HepG2 (cell line): ENCODE data around the gene POLR1H. TPM values are rescaled to one million over a fixed set of nuclear protein-coding genes. Genes with fewer than 3 reads are reported as not detected.

Experiments
- ATF7 ChIP-seq, 2 experiments: fragments of 450-650 bp in 1 of 2; sonication (generic) in 1 of 2; formaldehyde crosslinking in 1 of 2; IDR thresholded peaks; 2 replicates each; pipeline versions ENCODE4 v1.4.0 to v1.6.1; 2016 to 2020; ENCODE audit warnings: antibody characterized with exemption in 1 of 2, mild to moderate bottlenecking in 1 of 2, missing genetic modification reagents in 1 of 2
- BRF2 ChIP-seq: sonication (generic); formaldehyde crosslinking; IDR thresholded peaks from 2 replicates; pipeline ENCODE4 v1.8.1; 2022; ENCODE audit warnings: mild to moderate bottlenecking, missing genetic modification reagents
- CCDC6 ChIP-seq: sonication (generic); formaldehyde crosslinking; IDR thresholded peaks from 2 replicates; pipeline ENCODE4 v1.8.1; 2022; ENCODE audit warnings: mild to moderate bottlenecking, missing genetic modification reagents, moderate library complexity
- JDP2 ChIP-seq: sonication (generic); formaldehyde crosslinking; IDR thresholded peaks from 2 replicates; pipeline ENCODE4 v1.8.1; 2022; ENCODE audit warnings: missing genetic modification reagents, borderline replicate concordance
- JUND ChIP-seq: sonication (generic); formaldehyde crosslinking; IDR thresholded peaks from 2 replicates; pipeline ENCODE4 v1.8.0; 2022; ENCODE audit warnings: mild to moderate bottlenecking, missing genetic modification reagents
- MEF2D ChIP-seq: sonication (generic); formaldehyde crosslinking; IDR thresholded peaks from 2 replicates; pipeline ENCODE4 v1.5.1; 2020; ENCODE audit warnings: mild to moderate bottlenecking, missing genetic modification reagents
- MEIS2 ChIP-seq: sonication (generic); formaldehyde crosslinking; IDR thresholded peaks from 2 replicates; pipeline ENCODE4 v1.9.0; 2021; ENCODE audit warnings: mild to moderate bottlenecking, missing genetic modification reagents
- NCOA1 ChIP-seq: sonication (generic); formaldehyde crosslinking; IDR thresholded peaks from 2 replicates; pipeline ENCODE4 v1.9.0; 2021; ENCODE audit warnings: missing genetic modification reagents
- NFE2L1 ChIP-seq: sonication (generic); formaldehyde crosslinking; IDR thresholded peaks from 2 replicates; pipeline ENCODE4 v1.4.0; 2020; ENCODE audit warnings: missing genetic modification reagents, mild to moderate bottlenecking, borderline replicate concordance
- SALL2 ChIP-seq: sonication (generic); formaldehyde crosslinking; IDR thresholded peaks from 2 replicates; pipeline ENCODE4 v1.8.1; 2023; ENCODE audit warnings: mild to moderate bottlenecking, missing genetic modification reagents, inconsistent platforms
- SETDB1 ChIP-seq: sonication (generic); formaldehyde crosslinking; IDR thresholded peaks from 2 replicates; pipeline ENCODE4 v1.5.1; 2020; ENCODE audit warnings: missing genetic modification reagents, mild to moderate bottlenecking, borderline replicate concordance
- SMC3 ChIP-seq: IDR thresholded peaks from 2 replicates; pipeline ENCODE4 v1.6.1; 2011; ENCODE audit warnings: low read length, improper control_type of control experiment
- SNAI1 ChIP-seq: sonication (generic); formaldehyde crosslinking; IDR thresholded peaks from 2 replicates; pipeline ENCODE4 v1.5.0; 2020; ENCODE audit warnings: mild to moderate bottlenecking, missing genetic modification reagents, borderline replicate concordance
- SNAPC2 ChIP-seq: sonication (generic); formaldehyde crosslinking; IDR thresholded peaks from 2 replicates; pipeline ENCODE4 v1.8.1; 2022; ENCODE audit warnings: mild to moderate bottlenecking, missing genetic modification reagents
- SP4 ChIP-seq: sonication (generic); formaldehyde crosslinking; IDR thresholded peaks from 2 replicates; pipeline ENCODE4 v1.8.1; 2023; ENCODE audit warnings: mild to moderate bottlenecking, missing genetic modification reagents
- STAG1 ChIP-seq: sonication (generic); formaldehyde crosslinking; IDR thresholded peaks from 2 replicates; pipeline ENCODE4 v1.4.0; 2020; ENCODE audit warnings: missing genetic modification reagents
- TEF ChIP-seq: sonication (generic); formaldehyde crosslinking; IDR thresholded peaks from 2 replicates; pipeline ENCODE4 v1.5.0; 2020; ENCODE audit warnings: missing genetic modification reagents
- ZFP36L2 ChIP-seq: sonication (generic); formaldehyde crosslinking; IDR thresholded peaks from 2 replicates; pipeline ENCODE4 v1.4.0; 2020; ENCODE audit warnings: missing genetic modification reagents
- ZNF101 ChIP-seq: sonication (generic); formaldehyde crosslinking; IDR thresholded peaks from 2 replicates; pipeline ENCODE4 v1.4.0; 2020; ENCODE audit warnings: mild to moderate bottlenecking, low read depth, missing genetic modification reagents, borderline replicate concordance
- ZNF24 ChIP-seq: fragments of 450-650 bp; IDR thresholded peaks from 2 replicates; pipeline ENCODE4 v1.6.1; 2017; ENCODE audit warnings: antibody characterized with exemption, mild to moderate bottlenecking
- ZNF264 ChIP-seq: sonication (generic); formaldehyde crosslinking; IDR thresholded peaks from 2 replicates; pipeline ENCODE4 v1.4.0; 2020; ENCODE audit warnings: missing genetic modification reagents
- ZNF383 ChIP-seq: sonication (generic); formaldehyde crosslinking; IDR thresholded peaks from 2 replicates; pipeline ENCODE4 v1.4.0; 2020; ENCODE audit warnings: missing genetic modification reagents, mild to moderate bottlenecking, borderline replicate concordance
- ZNF451 ChIP-seq: sonication (generic); formaldehyde crosslinking; IDR thresholded peaks from 2 replicates; pipeline ENCODE4 v1.5.0; 2020; ENCODE audit warnings: mild to moderate bottlenecking, missing genetic modification reagents
- ZNF550 ChIP-seq: sonication (generic); formaldehyde crosslinking; IDR thresholded peaks from 2 replicates; pipeline ENCODE4 v1.4.0; 2020; ENCODE audit warnings: mild to moderate bottlenecking, missing genetic modification reagents, borderline replicate concordance
- ZNF563 ChIP-seq: sonication (generic); formaldehyde crosslinking; IDR thresholded peaks from 2 replicates; pipeline ENCODE4 v1.8.0; 2022; ENCODE audit warnings: mild to moderate bottlenecking, moderate library complexity, missing genetic modification reagents
- ZNF775 ChIP-seq: sonication (generic); formaldehyde crosslinking; IDR thresholded peaks from 2 replicates; pipeline ENCODE4 v1.4.0; 2020; ENCODE audit warnings: missing genetic modification reagents, mild to moderate bottlenecking, moderate library complexity, borderline replicate concordance
- polyA plus RNA-seq, 8 experiments: library from polyadenylated mRNA; depleted of rRNA in 3 of 8; stranded (reverse) in 7 of 8; unstranded in 1 of 8; fragments of >200 nt; fragmentation: Illumina TruSeq in 4 of 8; extraction: Trizol in 4 of 8; gene quantifications; 2 replicates each; pipeline versions ENCODE4 v1.2.1 to v1.2.3, GENCODE V29; 2011 to 2016; ENCODE audit warnings: low read depth in 4 of 8, missing spikeins in 1 of 8, mixed read lengths in 1 of 8; ENCODE audit not compliant: insufficient read depth in 1 of 8
- total RNA-seq, 5 experiments: library from RNA; depleted of rRNA; stranded (reverse); fragments of >200 nt; fragmentation: Illumina TruSeq; extraction: Trizol; gene quantifications; 2 replicates each; pipeline ENCODE4 v1.2.3, GENCODE V29; 2016; ENCODE audit warnings: low read depth in 1 of 5

The POLR1H gene
- total and polyA plus RNA-seq, 2 of the 13 experiments (the other 11 are each of a cell fraction or from before 2014, with no cell fraction given), result 61.4 to 79.8 TPM

- TF ChIP-seq SETDB1 (CRISPR knock-in tag) (no peak), TEF (CRISPR knock-in tag) (peak; percentile 47; the same call in 1 of the 2 replicates), CCDC6 (CRISPR knock-in tag) (peak; percentile 16; the same call in 1 of the 2 replicates), ZNF451 (CRISPR knock-in tag) (peak; percentile 34; the same call in 1 of the 2 replicates), JUND (CRISPR knock-in tag) (peak; percentile 72; the same call in 1 of the 2 replicates), ZNF550 (CRISPR knock-in tag) (peak; percentile 90; the same call in 1 of the 2 replicates), SALL2 (CRISPR knock-in tag) (no peak), BRF2 (CRISPR knock-in tag) (no peak; the same call in 1 of the 2 replicates), ZNF563 (CRISPR knock-in tag) (peak; percentile 72), STAG1 (CRISPR knock-in tag) (no peak; the same call in 1 of the 2 replicates), MEIS2 (CRISPR knock-in tag) (peak; percentile 23; the same call in 1 of the 2 replicates), ZNF383 (CRISPR knock-in tag) (no peak), NFE2L1 (CRISPR knock-in tag) (no peak), SMC3 (no peak), ZNF101 (CRISPR knock-in tag) (no peak), NCOA1 (CRISPR knock-in tag) (0 out of 2 replicates have a peak, but pooled peaks have one; percentile 69), SNAI1 (no peak), ZNF775 (CRISPR knock-in tag) (peak; percentile 56; the same call in 1 of the 2 replicates), SNAPC2 (no peak; the same call in 1 of the 2 replicates), ZNF264 (CRISPR knock-in tag) (0 out of 2 replicates have a peak, but pooled peaks have one; percentile 50), SP4 (peak; percentile 83), ATF7 (IDR thresholded peaks at IDR 0.05) (no peak), ATF7 (CRISPR knock-in tag; IDR thresholded peaks at IDR 0.05) (no peak), ZFP36L2 (0 out of 2 replicates have a peak, but pooled peaks have one; percentile 61), JDP2 (no peak; the same call in 1 of the 2 replicates), MEF2D (CRISPR knock-in tag) (no peak), ZNF24 (no peak)
Measured at GRCh38 chr6:30100585-30101443, 39.7 kb downstream of the POLR1H start (continued).
